PFSK-1 (cell line): ENCODE results near the gene CLP1.

Experiments used
- FOXP2 ChIP-seq: optimal IDR thresholded peaks from 2 replicates; pipeline ENCODE3; 2011; ENCODE audit warnings: borderline replicate concordance, control low read depth, inconsistent platforms; ENCODE audit not compliant: insufficient read depth; ENCODE audit errors: extremely low read length, extremely low read depth
- POLR2AphosphoS5 ChIP-seq: IDR thresholded peaks from 2 replicates; pipeline ENCODE4 v1.6.1; 2012; ENCODE audit warnings: low read depth, mild to moderate bottlenecking, control low read depth, low read length, moderate library complexity
- REST ChIP-seq, 2 experiments: IDR thresholded peaks; 2 replicates each; pipeline versions ENCODE4 v1.6.1 to v1.8.0; 2011 to 2012; ENCODE audit warnings: low read depth in 2 of 2, low read length in 2 of 2, control low read depth in 1 of 2, inconsistent platforms in 1 of 2, mild to moderate bottlenecking in 1 of 2, moderate library complexity in 1 of 2; ENCODE audit not compliant: insufficient read depth in 1 of 2

CLP1 gene

DNA sequence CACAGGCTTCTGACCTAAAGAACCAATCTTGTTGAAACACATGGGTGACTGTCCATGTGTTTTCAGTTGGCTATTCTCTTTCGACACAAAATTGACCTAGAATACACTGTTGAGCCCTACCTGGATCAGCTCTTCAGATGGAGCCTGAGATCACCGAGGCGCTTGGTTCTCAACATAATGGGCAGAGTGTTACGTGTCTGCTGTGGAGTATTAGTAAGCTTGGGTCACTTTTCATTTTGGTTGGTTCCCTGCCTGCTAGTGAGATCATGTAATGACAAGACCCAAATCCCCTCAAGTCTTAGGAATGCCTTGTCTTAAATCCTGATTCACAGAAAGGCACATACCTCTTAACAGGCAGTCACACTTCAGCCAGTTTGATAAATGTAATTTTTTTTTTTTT is 45.8 kb downstream of the CLP1 start:
- TF ChIP-seq REST (IDR thresholded peaks at IDR 0.05; ENCODE audit: insufficient read depth in 1 of 2, low read depth in 2 of 2, low read length in 2 of 2) (no peak), POLR2AphosphoS5 (no peak), FOXP2 (no peak)

GRCh38 chr11:57704932-57705331 is 47.4 kb downstream of the CLP1 start:
- no peak; the same call in 1 of the 2 replicates for TF ChIP-seq POLR2AphosphoS5

GRCh38 chr11:57709802-57710367 is 52.3 kb downstream of the CLP1 start:
- no peak for TF ChIP-seq REST (IDR thresholded peaks at IDR 0.05; ENCODE audit: insufficient read depth in 1 of 2, low read depth in 2 of 2, low read length in 2 of 2)
